ENCODE results near the gene KCNN2.

DNA sequence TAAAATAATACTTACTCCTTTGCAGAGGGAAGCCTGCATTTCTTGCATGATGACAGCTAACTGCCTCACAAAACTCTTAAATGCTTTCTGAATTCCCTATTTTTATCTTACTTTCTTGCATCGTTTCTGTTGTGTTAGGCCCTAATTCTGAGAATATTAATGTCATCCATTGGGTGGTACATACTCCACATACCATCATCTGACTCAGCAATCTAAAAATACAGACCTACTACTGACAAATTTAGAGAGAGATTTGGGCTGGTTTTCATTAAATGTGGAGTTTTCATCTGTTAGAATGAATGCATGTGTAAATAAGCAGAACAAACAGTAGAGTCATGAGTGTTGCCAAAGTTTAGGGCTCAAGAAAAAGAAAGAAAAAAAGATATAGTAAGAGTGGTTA, 26.5 kb upstream of the KCNN2 start:
- TF ChIP-seq, protein P1, sequence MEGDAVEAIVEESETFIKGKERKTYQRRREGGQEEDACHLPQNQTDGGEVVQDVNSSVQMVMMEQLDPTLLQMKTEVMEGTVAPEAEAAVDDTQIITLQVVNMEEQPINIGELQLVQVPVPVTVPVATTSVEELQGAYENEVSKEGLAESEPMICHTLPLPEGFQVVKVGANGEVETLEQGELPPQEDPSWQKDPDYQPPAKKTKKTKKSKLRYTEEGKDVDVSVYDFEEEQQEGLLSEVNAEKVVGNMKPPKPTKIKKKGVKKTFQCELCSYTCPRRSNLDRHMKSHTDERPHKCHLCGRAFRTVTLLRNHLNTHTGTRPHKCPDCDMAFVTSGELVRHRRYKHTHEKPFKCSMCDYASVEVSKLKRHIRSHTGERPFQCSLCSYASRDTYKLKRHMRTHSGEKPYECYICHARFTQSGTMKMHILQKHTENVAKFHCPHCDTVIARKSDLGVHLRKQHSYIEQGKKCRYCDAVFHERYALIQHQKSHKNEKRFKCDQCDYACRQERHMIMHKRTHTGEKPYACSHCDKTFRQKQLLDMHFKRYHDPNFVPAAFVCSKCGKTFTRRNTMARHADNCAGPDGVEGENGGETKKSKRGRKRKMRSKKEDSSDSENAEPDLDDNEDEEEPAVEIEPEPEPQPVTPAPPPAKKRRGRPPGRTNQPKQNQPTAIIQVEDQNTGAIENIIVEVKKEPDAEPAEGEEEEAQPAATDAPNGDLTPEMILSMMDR (IDR thresholded peaks at IDR 0.05): no peak
- no peak for TF ChIP-seq POLR2A (IDR thresholded peaks at IDR 0.05)
- TF ChIP-seq EP300 (IDR thresholded peaks at IDR 0.05): no peak

All from tibial nerve (tissue), 4 donors.